Measurements from ENCODE around the gene MYO10.

DNA sequence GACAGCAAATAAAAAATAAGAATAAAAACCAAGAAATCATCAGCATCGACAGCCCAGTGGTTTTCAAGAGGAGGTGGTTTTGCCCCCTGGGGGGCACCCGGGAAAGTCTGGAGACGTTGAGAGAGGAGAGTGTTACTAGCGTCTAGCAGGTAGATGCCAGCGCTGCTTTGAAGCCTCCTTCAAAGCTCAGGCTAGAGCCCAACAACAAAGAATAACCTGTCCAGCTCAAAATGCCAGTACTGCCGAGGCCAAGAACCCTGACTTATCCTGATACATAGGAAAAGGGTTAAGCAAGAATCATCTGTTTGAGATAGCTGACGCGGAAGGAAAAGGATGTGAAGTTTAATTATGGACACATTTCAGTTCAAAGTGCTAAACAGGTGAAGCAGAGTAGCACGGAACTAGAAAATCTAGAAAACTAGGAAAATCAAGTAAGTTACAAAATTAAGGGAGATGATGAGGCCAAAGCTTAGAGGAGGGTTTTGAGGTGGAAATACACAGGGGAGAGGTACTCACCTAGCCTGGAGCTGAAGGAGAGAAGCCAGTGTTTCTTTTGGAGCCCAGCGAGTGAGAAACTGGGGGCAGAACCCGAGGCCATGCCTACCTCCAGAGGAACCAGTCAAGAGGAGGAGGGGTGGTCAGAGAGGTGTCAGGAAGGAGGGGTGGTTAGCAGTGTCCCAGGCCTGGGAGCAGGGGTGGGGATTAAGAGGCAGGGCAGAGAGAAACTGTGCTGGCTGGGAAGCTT is 198.3 kb downstream of the MYO10 start:
- TF ChIP-seq CTCF (IDR thresholded peaks at IDR 0.05): no peak
- TF ChIP-seq POLR2AphosphoS5 (IDR thresholded peaks at IDR 0.05): no peak
- no peak for TF ChIP-seq POLR2A (IDR thresholded peaks at IDR 0.05)
